ENCODE measurements around the gene RASGRP4.

- TF ChIP-seq POU6F1 (CRISPR knock-in tag; IDR thresholded peaks at IDR 0.05; ENCODE audit: borderline replicate concordance, low read depth) (no peak), ARNTL (CRISPR knock-in tag; IDR thresholded peaks at IDR 0.05; ENCODE audit: borderline replicate concordance, low read depth) (no peak), TSHZ2 (CRISPR knock-in tag; IDR thresholded peaks at IDR 0.05) (no peak), ZFP30 (CRISPR knock-in tag; IDR thresholded peaks at IDR 0.05) (no peak), PATZ1 (CRISPR knock-in tag; IDR thresholded peaks at IDR 0.05; ENCODE audit: borderline replicate concordance) (no peak), ISL1 (CRISPR knock-in tag; IDR thresholded peaks at IDR 0.05) (no peak), GLIS3 (CRISPR knock-in tag; IDR thresholded peaks at IDR 0.05) (no peak), BACH2 (CRISPR knock-in tag; IDR thresholded peaks at IDR 0.05; ENCODE audit: borderline replicate concordance) (no peak), ZC3H10 (CRISPR knock-in tag; IDR thresholded peaks at IDR 0.05) (no peak), RARB (CRISPR knock-in tag; IDR thresholded peaks at IDR 0.05) (no peak), OSR1 (CRISPR knock-in tag; IDR thresholded peaks at IDR 0.05) (no peak), TCF4 (CRISPR knock-in tag; IDR thresholded peaks at IDR 0.05; ENCODE audit: borderline replicate concordance) (no peak), ZNF70 (CRISPR knock-in tag; IDR thresholded peaks at IDR 0.05) (no peak), ZFP3 (CRISPR knock-in tag; IDR thresholded peaks at IDR 0.05) (no peak)
Measured at GRCh38 chr19:38475176-38475575, 49.2 kb upstream of the RASGRP4 start.
